ENCODE measurements around the gene NUAK1. TPM values are rescaled to one million over a fixed set of nuclear protein-coding genes. Genes with fewer than 3 reads are reported as not detected.
A peak's percentile ranks its signal among the peaks of the same experiment; 100 is the strongest.

Gene NUAK1
- total RNA-seq, 1 experiment from 2014 or later = 10.1 TPM

- Histone ChIP-seq H2BK12ac (ENCODE audit: insufficient read length, low read depth, low read length) (no peak overlapping the region), H3K56ac (ENCODE audit: insufficient read length, low read depth, low read length) (no peak overlapping the region), H3K18ac (ENCODE audit: insufficient read length, low read depth, low read length) (no peak overlapping the region), H2BK15ac (ENCODE audit: low read depth, low read length) (no peak overlapping the region), H2BK120ac (ENCODE audit: low read depth, low read length, poor library complexity, severe bottlenecking) (no peak overlapping the region), H2AK5ac (ENCODE audit: insufficient read length, low read length) (no peak overlapping the region), H2AFZ (ENCODE audit: low read length) (no peak overlapping the region), H3K9ac (ENCODE audit: extremely low read depth, insufficient read length, low read length) (no peak overlapping the region), H3K27me3 (ENCODE audit: insufficient read depth, low read length) (no peaks in the 10 kb centered on the region), H4K5ac (ENCODE audit: insufficient read length, low read depth, low read length) (no peak overlapping the region), H3T11ph (ENCODE audit: low read length) (no peak overlapping the region), H3K9me3 (ENCODE audit: control insufficient read depth, low read depth, low read length) (no peaks in the 10 kb centered on the region), H3K4me1 (ENCODE audit: insufficient read depth, low read length) (peaks cover 4% of the 10 kb centered on the region; the same call in 1 of the 2 replicates), H3K79me2 (ENCODE audit: insufficient read depth, low read length) (no peaks in the 10 kb centered on the region), H3K79me1 (ENCODE audit: insufficient read depth, low read depth, low read length, poor library complexity, severe bottlenecking) (no peaks in the 10 kb centered on the region), H2BK5ac (ENCODE audit: insufficient read length, low read length) (no peak overlapping the region), H4K91ac (ENCODE audit: insufficient read length, low read depth, low read length) (no peak overlapping the region), H3K27ac (ENCODE audit: insufficient read length, low read depth, low read length) (no peak overlapping the region), H3K23me2 (ENCODE audit: insufficient read length, low read depth, low read length, poor library complexity, severe bottlenecking) (no peaks in the 10 kb centered on the region), H4K8ac (replicated peaks; ENCODE audit: insufficient read length, low read depth, low read length) (no peak overlapping the region), H4K20me1 (ENCODE audit: control insufficient read depth, insufficient read depth, insufficient read length) (no peaks in the 10 kb centered on the region), H3K14ac (ENCODE audit: insufficient read depth, low read length) (no peak overlapping the region), H2BK20ac (ENCODE audit: low read depth, low read length, poor library complexity, severe bottlenecking) (no peak overlapping the region), H3K4ac (ENCODE audit: low read depth, low read length) (no peak overlapping the region), H3K23ac (ENCODE audit: insufficient read length, low read depth, low read length) (no peak overlapping the region), H3K4me2 (ENCODE audit: insufficient read depth, insufficient read length, low read length) (no peak overlapping the region)
- H3K9me3 Mint-ChIP-seq = no peaks in the 10 kb centered on the region
- no CpG with 5 or more reads among the region's 9 CpGs for WGBS (ENCODE audit: extremely low coverage, insufficient read length, low lambda C conversion rate)
- peaks cover 0 to 7% (median 0%) of the 10 kb centered on the region in 3 experiments; a peak in 3 of 7 replicates for H3K36me3 Mint-ChIP-seq (ENCODE audit: insufficient read depth in 1 of 3, low read depth in 3 of 3)
- no peak for DNase-seq
- TF ChIP-seq CTCF (conservative IDR thresholded peaks at IDR 0.05) = no peak
- H3K27ac Mint-ChIP-seq = peak overlapping the region in 1 of 3 experiments; percentile 27; a peak in 1 of 7 replicates
- H3K4me1 Mint-ChIP-seq = peaks cover 12 to 14% of the 10 kb centered on the region in 2 experiments
- H3K27me3 Mint-ChIP-seq (ENCODE audit: low read depth) = no peaks in the 10 kb centered on the region
- no peak overlapping the region for H3K4me3 Mint-ChIP-seq
These were observed 49.8 kb downstream of the NUAK1 start for GRCh38 chr12:106088811-106089485.

Data from H9 (cell line).